Breast epithelium (tissue), 4 donors: ENCODE measurements around the gene OVAAL. TPM values are rescaled to one million over a fixed set of nuclear protein-coding genes. Genes with fewer than 3 reads are reported as not detected.

Experiments used
- DNase-seq, 2 donors: peaks; one replicate each; pipeline ENCODE4 v3.0.0-alpha.2; 2019; ENCODE audit warnings: low spot score in 2 of 2
- H3K27ac ChIP-seq, 2 donors: fragments of 200-600 bp; sonication (generic) in 1 of 2; one replicate each; pipeline ENCODE4 v1.5.1; 2016 to 2019; ENCODE audit warnings: mild to moderate bottlenecking in 1 of 2
- H3K27me3 ChIP-seq, 2 donors: fragments of 200-600 bp; sonication (generic) in 1 of 2; one replicate each; pipeline versions ENCODE4 v1.5.1 to v1.6.0; 2017 to 2019; ENCODE audit warnings: control low read depth in 1 of 2, mild to moderate bottlenecking in 1 of 2
- H3K36me3 ChIP-seq: fragments of 200-600 bp; one replicate; pipeline ENCODE4 v1.5.1; 2019
- H3K4me1 ChIP-seq, 2 donors: fragments of 200-600 bp; sonication (generic); one replicate each; pipeline ENCODE4 v1.5.1; 2016 to 2019; ENCODE audit warnings: control low read depth in 1 of 2
- H3K4me3 ChIP-seq, 3 donors: fragments of 200-600 bp; sonication (generic); 1 replicate in 2 of 3; 2 replicates in 1 of 3; pipeline ENCODE4 v1.5.1; 2016 to 2019; ENCODE audit warnings: mild to moderate bottlenecking in 3 of 3, moderate library complexity in 2 of 3
- H3K9me3 ChIP-seq, 2 donors: fragments of 200-600 bp; sonication (generic) in 1 of 2; one replicate each; pipeline ENCODE4 v1.5.1; 2016 to 2019; ENCODE audit warnings: control low read depth in 1 of 2
- POLR2A ChIP-seq: fragments of 450-650 bp; IDR thresholded peaks from one replicate; pipeline ENCODE4 v1.6.1; 2016; ENCODE audit warnings: antibody characterized with exemption, mild to moderate bottlenecking, moderate library complexity
- POLR2AphosphoS5 ChIP-seq, 3 donors: sonication (generic); formaldehyde crosslinking; IDR thresholded peaks; one replicate each; pipeline ENCODE4 v1.6.1; 2017; ENCODE audit warnings: antibody characterized with exemption in 3 of 3
- intact Hi-C: fragments of 100-400 bp; cut with DNase I; formaldehyde crosslinking; loops from one replicate; pipeline ENCODE4 v1.15.1; 2023; ENCODE audit warnings: low total_unique reads
- total RNA-seq, 3 donors: library from RNA; depleted of rRNA; stranded (reverse); fragments of >200 nt; gene quantifications; one replicate each; pipeline ENCODE4 v1.1.0, GENCODE V29; 2016
- TF ChIP-seq, protein P1 (sequence below), 3 donors: fragments of 450-650 bp; IDR thresholded peaks; one replicate each; pipeline ENCODE4 v1.5.1; 2016 to 2017; ENCODE audit warnings: antibody characterized with exemption in 3 of 3, mild to moderate bottlenecking in 3 of 3, moderate library complexity in 3 of 3

The OVAAL gene
- total RNA-seq, 3 donors from 2014 or later, result not detected

DNA sequence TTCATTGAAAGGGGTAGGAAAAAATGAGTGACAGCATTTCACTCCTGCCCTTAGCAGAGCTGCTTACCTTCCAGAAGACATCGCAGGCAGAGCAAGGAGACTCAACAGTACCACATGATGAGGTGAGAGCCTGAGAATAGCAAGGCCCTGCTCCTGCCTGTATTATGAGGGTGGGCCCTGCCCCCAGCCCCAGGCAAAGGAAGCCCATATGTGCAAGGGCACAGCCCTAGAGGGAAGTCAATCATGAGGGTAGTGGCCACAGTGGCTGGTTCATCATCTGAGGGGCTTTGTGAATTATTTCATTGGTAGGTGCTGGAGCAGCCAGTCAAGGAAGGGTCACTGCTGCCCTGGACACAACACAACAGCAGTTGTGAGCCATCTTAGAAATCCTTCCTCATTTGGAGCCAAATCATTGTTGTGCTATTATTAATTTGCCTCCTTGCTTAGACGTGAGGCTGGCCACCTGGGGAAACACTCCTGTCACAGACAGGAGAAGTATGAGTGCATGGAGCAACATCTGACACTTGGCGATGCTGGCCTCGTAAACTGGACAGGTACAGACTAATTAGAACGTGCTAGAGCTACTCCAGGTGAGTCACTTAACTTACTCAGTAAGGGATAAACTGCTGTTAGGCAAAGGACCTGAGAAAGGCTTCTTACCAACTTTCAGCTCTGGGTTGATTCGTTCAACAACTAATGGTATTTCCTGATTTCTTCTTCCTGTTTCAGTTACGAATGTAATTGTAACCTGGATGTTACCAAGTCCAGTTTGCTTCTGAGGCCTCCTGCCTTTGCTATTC is 33.6 kb upstream of the OVAAL start:
- intact Hi-C loops, result loop anchor here (1.0 kb wide), 1 partner anchor 24 kb away; no protein-coding TSS in a partner anchor

DNA sequence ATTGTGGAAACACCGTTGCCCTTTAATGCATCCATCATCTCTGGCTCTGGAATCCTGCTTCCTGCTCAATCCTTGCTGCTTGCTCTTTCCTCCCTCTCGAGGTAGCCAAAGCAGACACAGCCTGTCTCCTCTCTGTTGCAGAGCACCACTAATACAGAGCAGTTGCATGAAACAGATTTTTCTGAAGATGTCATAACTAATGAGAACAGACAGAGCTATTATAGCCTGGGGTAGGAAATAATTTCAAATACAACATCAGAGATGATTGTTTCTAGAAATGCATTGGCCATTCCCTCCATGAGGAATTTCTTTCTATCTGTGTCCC is 33.1 kb upstream of the OVAAL start:
- TF ChIP-seq POLR2A, result no peak
- TF ChIP-seq, protein P1, sequence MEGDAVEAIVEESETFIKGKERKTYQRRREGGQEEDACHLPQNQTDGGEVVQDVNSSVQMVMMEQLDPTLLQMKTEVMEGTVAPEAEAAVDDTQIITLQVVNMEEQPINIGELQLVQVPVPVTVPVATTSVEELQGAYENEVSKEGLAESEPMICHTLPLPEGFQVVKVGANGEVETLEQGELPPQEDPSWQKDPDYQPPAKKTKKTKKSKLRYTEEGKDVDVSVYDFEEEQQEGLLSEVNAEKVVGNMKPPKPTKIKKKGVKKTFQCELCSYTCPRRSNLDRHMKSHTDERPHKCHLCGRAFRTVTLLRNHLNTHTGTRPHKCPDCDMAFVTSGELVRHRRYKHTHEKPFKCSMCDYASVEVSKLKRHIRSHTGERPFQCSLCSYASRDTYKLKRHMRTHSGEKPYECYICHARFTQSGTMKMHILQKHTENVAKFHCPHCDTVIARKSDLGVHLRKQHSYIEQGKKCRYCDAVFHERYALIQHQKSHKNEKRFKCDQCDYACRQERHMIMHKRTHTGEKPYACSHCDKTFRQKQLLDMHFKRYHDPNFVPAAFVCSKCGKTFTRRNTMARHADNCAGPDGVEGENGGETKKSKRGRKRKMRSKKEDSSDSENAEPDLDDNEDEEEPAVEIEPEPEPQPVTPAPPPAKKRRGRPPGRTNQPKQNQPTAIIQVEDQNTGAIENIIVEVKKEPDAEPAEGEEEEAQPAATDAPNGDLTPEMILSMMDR (IDR thresholded peaks at IDR 0.05), result no peak
- no peak for TF ChIP-seq POLR2AphosphoS5 (IDR thresholded peaks at IDR 0.05)
- intact Hi-C loops, result no loop called here

More for the DNA sequence above, 33.6 kb upstream of the OVAAL start:
- Histone ChIP-seq H3K27ac (peak overlapping the region in 1 of 2 donors; percentile 59), H3K4me1 (no peaks in the 10 kb centered on the region), H3K36me3 (no peaks in the 10 kb centered on the region), H3K9me3 (no peaks in the 10 kb centered on the region), H3K27me3 (no peaks in the 10 kb centered on the region), H3K4me3 (no peak overlapping the region)
- no peak for DNase-seq
- TF ChIP-seq, protein P1 (IDR thresholded peaks at IDR 0.05), result no peak
- TF ChIP-seq POLR2AphosphoS5 (IDR thresholded peaks at IDR 0.05) (no peak), POLR2A (no peak)

DNA sequence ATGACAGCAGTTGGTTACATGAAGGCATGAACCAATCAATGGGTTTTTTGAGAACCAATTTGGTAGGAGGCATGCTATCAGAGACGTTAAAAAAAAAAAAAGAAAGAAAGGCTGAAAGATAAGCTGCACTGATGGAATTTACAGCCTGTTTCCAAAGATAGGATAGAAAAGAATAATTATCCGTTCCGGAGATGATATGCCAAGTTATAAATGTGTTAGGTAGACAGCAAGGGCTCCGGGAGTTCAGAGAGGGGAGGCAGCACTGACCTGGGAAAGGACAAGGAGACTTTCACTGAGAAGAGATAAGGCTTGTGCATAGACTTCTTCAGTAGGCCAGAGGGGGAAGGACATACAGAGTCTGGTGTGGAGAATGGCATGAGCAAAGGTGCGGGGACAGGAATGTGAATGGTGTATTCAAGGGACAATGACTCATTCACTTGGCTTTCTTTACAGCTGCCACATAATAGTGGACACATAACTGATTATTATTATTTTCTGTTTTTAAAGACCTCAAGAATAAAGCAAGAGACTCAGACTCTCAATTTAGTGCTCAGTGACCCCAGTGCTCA is 31.6 kb upstream of the OVAAL start:
- Histone ChIP-seq H3K27ac (no peak overlapping the region), H3K4me1 (no peaks in the 10 kb centered on the region), H3K9me3 (no peaks in the 10 kb centered on the region), H3K4me3 (no peak overlapping the region), H3K27me3 (no peaks in the 10 kb centered on the region), H3K36me3 (no peaks in the 10 kb centered on the region)
- TF ChIP-seq, protein P1 (IDR thresholded peaks at IDR 0.05), result no peak
- TF ChIP-seq POLR2A (no peak), POLR2AphosphoS5 (IDR thresholded peaks at IDR 0.05) (no peak)
- DNase-seq, result no peak
- intact Hi-C loops, result no loop called here

More for the DNA sequence above, 33.1 kb upstream of the OVAAL start:
- Histone ChIP-seq H3K4me1 (no peaks in the 10 kb centered on the region), H3K27ac (peak overlapping the region in 1 of 2 donors; percentile 59), H3K27me3 (no peaks in the 10 kb centered on the region), H3K9me3 (no peaks in the 10 kb centered on the region), H3K4me3 (no peak overlapping the region), H3K36me3 (no peaks in the 10 kb centered on the region)
- no peak for DNase-seq

DNA sequence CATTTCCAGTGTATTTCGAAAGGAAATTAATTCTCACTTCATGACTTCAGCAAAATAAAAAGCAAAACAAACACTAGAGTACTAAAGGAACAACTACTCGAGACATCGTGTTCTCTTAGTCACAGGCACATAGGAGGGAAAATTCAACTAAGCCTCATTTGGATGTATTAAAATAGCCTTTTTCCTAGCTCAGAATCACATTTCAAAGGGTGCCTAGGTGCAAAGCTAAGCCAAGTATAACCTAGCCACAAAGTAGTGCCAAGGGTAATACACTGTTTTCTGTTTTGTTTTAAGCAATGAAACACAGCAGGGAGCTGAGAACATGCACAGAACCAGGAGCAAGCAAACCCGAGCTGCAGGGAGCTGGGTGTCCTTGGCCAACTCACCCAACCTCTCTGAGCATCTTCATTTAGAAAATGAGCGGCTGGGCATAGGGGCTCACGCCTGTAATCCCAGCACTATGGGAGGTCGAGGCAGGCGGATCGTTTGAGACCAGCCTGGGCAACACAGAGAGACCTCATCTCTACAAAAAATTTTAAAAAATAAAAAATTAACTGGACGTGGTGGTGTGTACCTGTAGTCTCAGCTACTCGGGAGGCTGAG is 29.8 kb upstream of the OVAAL start:
- H3K4me3 ChIP-seq, result no peak overlapping the region
- no peaks in the 10 kb centered on the region for H3K27me3 ChIP-seq
- no peaks in the 10 kb centered on the region for H3K9me3 ChIP-seq
- H3K4me1 ChIP-seq, result no peaks in the 10 kb centered on the region
- no peaks in the 10 kb centered on the region for H3K36me3 ChIP-seq
- TF ChIP-seq POLR2A (no peak), POLR2AphosphoS5 (IDR thresholded peaks at IDR 0.05) (no peak)
- TF ChIP-seq, protein P1 (IDR thresholded peaks at IDR 0.05), result no peak
- H3K27ac ChIP-seq, result no peak overlapping the region
- intact Hi-C loops, result no loop called here
- no peak for DNase-seq

DNA sequence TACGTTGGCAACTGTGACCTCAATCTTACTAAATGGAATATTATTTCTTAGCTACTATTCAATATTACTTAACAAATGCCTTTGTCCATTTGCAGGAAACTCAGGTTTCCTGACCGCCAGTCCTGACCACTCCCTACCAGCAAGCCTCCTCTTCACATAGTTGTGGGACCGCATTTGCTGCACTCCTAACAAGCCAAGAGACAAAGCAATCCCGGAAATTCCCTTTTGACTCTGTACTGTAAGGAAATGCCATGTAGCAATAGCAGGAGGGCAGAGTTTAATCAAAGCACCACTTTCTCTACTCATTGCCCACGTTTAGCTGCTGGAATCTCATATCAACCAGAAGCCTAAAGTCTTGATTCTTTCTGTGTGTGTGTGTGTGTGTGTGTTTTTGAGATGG is 28.3 kb upstream of the OVAAL start:
- Histone ChIP-seq H3K27me3 (no peaks in the 10 kb centered on the region), H3K4me1 (no peaks in the 10 kb centered on the region), H3K9me3 (no peaks in the 10 kb centered on the region), H3K4me3 (no peak overlapping the region), H3K36me3 (no peaks in the 10 kb centered on the region), H3K27ac (peak overlapping the region; percentile 56 to 87)
- intact Hi-C loops, result loop anchor here (10.0 kb wide), 1 partner anchor 1894 kb away; no protein-coding TSS in a partner anchor
- TF ChIP-seq POLR2A, result no peak
- TF ChIP-seq POLR2AphosphoS5 (IDR thresholded peaks at IDR 0.05), result peak; percentile 22 to 63 (median 47)
- DNase-seq, result peak in 1 of 2 donors; percentile 70
